GM19463 (cell line): Measurements from ENCODE around the gene TBX1.

Source experiments
- ATAC-seq: cut with Tn5 transposase; IDR thresholded peaks from one replicate; pipeline ENCODE4 v1.9.1; 2021; ENCODE audit warnings: mild to moderate bottlenecking, moderate library complexity; ENCODE audit not compliant: unreplicated experiment

Gene TBX1

DNA sequence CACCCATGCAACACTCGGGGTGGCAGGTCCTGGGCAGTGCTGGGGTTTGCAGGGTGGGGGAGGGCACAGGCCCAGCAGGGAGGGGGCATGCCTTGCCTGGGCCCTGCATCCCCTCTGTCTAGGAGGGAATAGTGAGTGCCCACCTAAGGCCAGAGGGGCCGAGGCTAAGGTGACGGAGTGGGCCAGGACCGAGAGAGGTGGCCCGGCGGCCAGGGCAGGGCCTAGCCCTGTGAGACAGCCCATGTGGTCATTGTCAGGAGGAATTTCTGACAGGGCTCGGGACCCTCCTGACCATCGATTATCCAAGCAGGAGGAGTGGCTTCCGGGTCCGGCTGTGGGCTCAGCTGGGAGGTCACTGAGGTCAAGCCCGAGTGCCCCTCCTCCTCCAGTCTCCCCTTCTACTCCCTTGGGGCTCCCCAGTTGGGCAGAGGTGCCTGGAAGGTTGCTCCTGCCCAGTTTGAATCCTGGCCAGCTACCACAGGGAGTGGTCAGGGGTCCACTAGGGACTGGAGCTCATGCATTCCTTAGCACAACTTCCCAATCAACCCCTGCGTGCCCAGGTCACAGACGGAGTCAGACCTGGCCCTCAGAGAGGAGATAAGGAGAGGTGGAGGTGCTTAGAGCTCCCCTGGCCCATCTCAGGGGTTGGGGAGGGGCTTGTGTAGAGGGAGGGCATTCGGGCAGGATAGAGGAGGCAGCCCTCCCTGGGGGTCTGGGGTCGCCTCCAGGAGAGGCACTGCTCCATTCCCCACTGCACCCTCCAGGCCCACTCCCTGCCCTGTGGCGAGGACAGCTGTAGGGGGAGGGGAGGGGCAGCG lies 22.5 kb upstream of the TBX1 start:
- ATAC-seq: no peak

DNA sequence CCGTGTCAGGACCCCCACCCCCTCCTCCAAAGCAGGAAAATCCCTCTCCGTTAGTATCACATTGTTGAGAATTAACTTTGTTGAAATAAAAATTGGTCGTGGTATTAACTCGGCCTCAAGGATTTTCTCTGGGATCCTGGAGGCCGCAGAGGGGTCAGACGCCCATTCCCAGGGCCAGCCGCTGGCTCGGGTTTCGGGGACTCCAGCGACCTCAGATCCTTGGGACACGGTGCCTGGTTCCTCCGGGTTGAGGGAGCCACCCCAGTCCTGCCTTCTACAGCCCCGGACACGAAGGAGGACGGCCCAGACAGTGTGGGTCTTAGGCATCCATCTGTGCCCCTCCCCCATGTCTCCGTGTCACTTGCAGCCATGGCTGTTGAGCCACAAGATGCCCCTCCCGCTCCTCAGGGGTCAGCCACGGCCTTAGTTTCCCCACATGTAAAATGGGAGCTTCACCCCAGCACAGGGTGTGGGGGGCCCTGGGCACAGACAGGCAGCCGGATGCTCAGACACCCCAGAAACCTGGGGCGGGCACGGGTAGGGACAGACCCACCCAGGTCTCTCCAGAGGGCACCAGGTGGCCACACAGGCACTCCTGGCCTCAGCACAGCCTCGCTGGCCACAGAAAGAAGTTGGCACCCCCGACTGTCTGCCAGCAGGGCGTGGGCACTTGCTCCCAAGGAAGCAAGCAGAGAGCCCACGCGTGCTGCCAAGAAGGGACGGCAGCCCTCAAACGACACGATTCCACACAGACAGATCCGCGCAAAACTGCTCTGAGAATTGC lies 21.7 kb upstream of the TBX1 start:
- ATAC-seq: no peak

DNA sequence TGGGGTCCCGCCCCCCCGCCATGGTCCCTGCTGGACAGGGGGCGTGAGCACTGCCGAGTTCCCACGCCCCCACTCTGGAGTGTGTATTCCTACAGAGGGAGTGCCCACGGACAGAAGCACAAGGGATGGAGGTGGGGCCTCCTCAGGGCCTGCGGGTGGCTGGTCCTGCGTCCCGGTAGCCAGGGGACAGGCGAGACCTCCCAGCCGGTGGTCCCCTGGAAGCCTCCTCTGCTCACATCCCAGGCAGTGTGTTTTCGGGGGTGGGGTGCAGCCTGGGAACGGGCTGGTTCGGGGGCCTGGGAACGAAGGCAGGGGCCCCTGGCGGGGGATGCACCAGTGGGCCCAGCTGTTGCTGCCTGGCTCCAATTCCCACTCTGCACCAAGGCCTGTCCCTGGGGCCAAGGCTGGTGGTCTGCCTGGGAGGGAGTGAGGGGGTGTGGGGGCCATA lies 21.1 kb upstream of the TBX1 start:
- ATAC-seq: no peak

DNA sequence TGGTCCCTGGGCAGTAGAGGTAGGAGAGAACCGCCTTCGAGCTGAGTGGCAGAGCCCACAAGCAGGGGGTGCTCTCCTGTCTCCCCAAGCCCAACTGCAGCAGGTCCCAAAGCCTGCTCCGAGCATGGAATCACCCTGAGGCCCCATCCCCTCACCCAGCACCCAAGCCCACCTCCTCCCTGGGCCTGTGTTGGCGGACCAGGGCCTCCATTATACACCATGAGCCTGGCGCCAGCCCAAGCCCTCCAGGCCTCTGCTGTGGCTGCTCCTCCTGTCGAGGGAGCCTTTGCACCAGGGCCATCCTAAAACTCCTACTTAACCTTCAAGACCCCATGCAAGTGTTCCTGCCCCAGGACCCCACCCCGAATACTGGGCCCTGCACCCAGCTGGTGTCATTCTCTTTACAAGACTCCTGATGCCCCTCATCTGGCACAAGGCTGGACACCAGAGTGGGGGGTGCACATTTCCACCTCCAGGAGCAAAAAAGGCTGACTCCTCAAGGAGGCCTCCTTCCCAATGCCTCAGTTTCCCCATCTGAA lies 20.6 kb upstream of the TBX1 start:
- ATAC-seq: no peak

DNA sequence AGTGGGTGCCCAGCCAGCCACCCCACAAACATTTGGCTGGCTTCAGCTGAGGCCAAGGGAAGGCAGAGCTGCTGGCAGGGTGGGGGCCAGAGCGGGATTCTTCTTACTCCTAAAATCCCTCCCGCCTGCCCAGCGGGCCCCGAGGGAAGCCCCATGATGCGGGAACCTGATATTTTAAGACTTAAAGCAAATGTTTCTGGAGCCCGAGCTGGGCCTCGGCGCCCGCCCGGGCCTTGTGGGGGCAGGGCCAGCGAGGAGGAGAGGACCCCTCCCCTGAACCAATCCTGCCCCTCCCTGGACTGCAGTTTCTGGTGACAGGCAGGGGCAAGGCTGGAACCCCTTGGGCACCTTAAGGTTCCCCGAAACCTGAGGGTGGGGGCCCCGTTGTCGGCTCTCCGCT lies 20.0 kb upstream of the TBX1 start:
- no peak for ATAC-seq

DNA sequence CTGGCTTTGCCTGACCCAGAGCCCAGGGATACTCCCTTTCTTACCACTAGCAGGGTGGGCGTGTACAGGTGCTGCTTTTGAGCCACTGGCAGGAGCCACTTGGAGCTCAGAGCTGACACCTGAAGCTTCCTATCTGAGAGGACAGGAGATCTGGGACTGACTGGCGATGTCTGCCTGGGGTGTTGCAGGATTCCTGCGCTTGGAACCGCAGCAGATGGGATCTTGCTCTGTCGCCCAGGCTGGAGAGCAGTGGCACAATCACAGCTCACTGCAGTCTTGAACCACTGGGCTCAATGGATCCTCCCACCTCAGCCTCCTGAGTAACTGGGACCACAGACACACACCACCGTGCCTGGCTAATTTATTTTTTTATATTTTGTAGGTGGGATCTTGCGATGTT lies 19.5 kb upstream of the TBX1 start:
- no peak for ATAC-seq

DNA sequence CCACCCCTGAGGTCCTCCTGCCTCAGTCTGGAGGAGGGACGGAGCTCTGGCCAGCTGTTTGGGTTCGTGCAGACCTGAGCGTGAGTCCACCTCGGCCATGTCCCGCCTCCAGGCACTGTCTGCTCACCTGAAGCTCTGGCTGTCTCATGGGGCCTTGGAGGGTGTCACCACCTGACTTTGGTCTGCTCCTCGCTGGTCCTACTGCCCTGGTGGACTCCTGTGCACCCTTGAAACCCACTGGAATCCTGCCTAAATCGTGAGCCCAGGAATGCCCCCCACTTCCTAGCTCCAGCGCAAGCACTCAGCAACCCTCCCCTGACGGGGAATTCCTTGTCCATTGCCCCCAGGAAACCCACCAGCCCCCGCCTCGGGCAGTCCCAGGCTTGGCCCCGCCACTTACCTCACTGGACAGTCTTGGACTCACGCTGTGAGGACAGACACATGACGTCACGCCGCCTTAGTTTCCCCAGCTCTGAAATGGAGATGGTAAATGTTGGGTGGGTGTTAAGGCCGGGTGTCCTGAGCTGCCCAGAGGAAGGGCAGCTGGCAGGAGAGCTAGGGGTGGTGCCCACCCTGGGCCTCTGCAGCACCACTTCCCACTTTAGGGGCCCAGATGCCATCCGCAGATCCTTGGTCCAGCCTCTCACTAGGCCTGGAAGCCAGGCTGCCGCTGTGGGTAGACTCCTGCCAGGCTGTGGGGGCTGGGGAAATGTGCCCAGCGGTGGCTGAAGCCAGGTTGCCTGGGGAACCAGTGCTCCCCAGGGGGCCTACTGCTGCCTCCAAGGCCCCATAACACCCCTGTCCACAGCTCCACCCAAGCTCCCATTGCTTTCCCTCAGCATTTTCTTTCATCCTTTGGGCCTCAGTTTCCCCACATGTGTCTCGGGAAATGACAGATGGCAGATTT lies 18.2 kb upstream of the TBX1 start:
- ATAC-seq: no peak

DNA sequence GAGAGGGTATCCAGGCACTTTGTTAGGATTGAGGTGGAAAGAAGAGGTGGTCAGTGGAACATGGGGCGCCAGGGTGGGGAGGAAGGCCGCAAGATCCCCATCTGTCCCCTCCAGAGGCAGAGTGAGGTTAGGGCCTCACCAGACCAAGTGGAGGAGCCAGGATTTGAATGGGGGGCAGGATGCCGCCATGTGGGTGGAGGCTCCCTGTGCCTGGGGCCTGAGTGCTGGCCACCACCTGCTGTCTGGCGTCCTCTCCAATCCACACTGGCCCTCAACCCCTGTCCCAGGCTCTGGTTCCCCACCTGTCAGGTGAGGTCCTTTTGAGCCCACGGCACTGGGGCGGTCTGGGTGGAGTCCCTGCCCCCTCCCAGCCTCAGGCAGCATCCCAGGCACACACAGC lies 17.5 kb upstream of the TBX1 start:
- ATAC-seq: no peak

DNA sequence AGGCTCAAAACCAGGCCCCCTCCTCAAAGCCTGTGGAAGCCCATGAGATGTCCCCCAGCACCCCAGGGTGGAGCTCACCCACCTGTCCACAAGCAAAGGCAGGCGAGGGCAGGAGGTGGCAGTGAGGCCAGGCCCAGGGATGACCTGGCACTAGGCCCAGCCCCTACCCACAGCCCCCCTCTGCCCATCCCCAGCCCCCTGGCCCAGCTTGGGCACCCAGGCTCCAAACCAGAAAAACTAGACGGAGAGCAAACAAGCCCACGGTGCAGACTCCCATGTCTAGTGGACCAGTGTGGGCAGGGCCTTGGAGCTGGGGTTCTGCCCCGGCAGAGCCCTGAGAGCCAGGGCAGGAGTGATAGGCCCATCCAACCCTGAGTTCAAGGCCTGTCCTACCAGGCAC lies 16.9 kb upstream of the TBX1 start:
- ATAC-seq: no peak

DNA sequence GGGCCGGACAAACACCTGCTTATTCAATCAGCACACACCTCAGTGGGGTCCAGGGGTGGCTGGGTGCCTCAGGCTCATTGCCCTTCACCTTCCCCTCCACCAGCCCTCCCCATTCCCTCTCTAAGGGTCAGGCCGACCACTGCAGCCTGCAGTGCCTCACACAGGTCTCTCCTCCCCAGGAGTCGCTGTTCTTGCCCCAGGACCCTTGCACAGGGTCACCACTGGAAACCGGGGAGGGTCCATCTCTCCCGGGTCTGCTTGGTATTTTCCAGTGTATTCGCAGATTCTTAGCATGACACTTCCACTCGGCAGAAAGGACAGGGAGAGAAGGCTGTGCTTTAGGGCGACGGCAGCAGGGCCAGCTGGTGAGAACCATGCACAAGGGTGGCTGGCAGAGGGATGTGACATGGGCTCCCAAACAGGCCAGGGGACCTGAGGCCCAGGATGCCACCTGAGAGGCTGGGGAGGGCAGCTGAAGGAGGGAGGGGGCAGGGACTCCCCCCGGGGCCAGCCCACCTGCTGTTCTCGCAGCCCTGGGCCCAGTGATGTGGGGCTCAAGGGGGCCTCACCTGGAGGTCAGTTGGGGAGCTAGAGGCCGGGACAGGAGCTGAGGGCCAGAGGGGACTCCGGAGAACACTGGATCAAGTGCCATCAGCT lies 16.1 kb upstream of the TBX1 start:
- no peak for ATAC-seq

DNA sequence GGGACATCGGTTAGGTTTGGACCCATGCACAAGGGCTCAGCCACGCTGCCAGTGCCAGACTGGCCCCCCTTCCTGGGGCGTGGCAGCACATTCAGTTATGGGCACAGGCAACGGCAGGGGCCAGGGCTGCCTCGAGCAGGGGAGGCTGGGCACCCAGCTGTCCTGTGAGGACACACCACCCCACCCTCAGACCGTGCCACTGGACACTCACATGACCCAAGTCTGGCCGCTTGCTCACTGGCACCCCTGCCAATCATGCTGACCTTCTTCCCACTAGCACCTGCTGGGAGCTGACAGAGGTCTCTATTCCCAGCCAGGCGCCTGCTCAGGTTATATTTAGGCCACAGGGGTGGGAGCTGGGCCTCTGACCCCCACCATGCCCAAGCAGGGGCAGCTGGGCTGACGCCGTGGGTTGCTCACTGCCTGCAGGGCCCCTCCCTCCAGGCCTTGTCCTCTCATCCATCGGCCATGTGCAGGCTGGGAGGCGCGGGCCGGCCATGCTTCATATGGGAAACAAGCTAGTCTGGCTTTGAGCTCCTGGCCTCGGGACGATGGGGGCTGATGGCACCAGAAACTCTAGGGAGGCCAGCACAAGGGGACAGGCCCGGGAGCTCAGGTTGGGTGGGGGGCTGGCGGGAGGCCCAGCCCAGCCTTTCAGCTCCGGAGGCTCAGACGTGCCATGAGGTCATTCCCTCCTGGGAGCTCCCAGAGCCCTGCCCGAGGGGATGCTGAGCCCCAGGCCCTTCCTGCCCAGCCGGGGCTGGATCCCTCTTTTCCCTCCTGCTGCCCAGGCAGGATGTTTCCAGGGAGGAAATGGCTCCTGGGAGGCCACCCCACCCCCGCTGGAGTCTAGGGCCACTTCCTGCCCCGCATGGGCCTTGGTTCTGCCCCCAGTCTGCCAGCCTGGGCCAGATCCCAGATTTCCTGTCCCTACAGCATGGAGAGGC lies 15.2 kb upstream of the TBX1 start:
- no peak for ATAC-seq

DNA sequence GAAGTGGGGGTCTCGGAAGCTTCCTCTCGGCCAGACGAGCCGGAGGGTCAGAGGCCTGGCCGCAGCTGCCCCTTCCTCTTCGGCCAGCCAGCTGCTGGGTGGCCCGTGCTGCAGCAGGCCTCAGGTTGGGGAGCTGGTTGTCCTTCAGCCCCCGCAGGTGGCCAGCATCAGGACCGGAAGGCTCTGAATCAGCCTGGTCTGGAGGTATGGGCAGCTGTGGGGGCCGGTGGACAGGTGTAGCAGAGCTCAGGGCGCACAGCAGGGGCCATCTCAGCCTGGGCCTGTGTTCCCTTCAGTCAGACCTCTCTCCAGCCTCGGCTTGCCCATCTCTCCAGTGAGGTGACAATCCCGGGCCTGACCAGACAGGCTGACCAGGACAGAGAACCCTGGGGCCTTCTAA lies 13.9 kb upstream of the TBX1 start:
- ATAC-seq: no peak

DNA sequence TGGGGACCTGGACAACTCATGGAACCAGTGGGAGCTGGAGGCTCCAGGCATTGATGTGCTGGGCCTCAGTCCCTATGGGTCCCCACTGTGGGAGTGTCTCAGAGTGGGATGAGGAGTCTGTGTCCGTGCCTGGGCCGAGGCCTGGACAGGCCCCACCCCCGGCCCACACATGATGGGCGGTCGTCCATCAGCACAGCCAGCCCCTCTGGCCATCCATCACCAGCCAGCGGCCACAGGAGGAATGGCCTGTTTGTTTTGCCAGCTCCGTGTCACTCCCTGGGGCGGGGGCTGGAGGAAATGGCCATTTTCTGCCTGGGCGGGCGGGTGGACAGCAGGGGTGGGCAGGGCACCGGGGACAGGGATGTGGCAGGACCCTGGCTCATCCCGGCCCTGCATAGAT lies 13.0 kb upstream of the TBX1 start:
- ATAC-seq: no peak

DNA sequence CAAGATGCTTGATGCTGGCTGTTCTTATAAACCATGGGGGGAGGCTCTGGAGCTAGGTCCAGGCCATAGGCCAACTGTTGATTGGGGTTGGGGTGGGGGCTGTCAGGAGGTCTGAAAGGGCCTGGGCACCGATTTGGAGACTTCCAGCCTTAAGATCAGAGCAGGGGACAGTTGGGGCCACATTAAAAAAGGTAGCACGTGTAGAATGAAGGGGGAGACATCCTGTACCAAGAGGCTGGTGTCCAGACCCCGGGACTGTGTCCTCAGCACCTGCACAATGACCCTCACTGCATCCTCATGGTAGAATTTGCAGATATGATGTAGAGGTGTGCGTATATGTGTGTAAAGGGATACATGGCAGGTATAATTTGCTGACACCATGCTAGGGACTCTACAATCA lies 12.4 kb upstream of the TBX1 start:
- no peak for ATAC-seq

DNA sequence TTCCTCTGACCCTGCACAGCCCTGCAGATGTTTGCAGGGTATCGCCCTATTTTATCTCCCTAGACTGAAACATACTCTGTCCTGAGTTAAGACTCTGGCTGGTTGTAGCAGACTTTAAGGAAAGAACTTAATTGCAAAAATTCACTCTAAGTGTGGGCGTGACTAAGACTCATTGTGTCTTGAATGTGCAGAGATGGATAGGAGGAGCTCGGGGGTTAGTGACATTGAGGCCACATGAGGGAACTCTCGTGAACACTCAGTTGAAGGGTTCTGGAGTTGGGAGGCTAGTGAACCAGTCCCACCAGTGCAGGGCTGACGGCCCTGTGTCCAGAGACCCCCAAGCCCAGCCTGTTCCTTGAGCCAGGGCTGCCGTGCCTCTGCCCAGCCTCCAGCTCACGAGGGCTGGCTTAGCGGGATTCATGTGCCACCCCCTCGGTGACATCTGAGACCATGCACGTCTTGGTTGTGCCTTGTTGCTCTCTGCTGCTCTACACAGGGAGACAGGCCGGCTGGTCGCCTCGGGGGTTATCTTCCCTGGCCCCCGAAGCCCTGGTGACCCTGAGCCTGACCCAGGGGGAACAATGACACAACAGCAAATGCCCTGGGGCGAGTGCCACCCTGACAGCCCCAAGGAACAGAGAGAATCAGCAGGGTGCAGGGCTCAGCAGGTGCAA lies 11.4 kb upstream of the TBX1 start:
- no peak for ATAC-seq

DNA sequence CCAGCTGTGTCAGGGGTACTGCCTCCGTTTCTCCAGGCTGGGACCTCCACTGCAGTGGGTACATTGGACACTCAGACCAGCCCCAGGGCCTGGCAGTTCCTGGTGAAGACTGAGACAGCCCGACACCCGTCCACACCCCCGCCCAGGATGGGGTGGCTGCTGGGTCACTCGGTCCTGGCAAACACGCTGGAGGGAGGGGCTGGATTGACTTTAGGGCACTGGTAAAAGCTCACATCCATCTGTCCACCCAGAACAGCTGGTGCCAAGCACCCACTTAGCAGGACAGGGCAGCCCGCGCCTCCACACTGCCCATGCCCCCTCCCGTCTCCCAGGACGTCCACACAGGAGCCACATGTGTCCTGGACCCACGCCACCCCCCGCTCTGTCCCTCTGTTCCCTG lies 10.7 kb upstream of the TBX1 start:
- no peak for ATAC-seq

DNA sequence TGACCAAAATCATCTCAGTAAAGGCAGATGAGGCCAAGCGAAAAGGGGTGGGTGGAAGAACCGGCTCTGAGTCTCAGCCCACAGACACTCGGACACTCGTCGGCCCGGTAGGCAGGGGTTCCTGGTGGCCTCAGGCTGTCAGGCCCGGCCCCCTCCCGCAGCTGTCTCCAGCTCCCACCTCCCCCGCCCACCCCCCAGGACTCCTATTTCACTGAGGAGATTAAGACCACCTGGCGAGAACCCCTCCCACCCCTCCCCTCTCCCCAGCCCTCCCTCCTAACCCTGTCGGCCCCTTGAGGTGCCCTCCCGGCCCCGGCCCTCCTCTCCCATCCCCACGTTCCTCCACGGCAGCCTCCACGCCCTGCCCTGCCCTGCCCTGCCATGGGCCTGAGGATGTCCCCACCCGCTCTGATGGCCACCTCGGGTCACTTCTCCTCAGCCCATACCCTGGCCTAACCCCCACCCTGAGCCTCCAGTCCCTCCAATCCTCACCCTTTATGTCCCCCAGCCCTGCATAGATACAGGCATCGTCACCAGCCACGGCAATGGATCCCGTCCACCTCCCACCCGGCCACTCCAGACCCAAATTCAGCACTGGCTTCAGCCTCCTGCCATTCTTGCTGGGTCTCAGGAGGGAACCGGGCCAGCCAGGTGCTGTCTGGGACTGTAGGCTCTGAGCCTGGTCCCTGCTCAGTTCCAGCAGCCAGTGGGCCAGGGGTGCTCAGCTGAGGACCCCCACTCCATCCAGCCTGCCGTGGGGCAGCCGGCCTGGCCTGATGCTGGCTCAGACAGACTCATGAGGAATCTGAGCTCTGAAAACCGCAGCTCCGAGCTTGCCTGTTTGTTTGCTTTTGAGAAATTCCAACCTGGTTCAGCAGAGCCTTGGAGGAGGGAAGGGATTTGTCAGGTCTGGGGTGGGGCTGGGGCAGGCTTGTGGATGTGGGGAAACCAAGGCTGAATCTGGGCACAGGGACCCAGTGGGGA lies 9.8 kb upstream of the TBX1 start:
- ATAC-seq: no peak
